Activated T-helper 9 cell treated with anti-CD3 and anti-CD28 coated beads, Interleukin-2, amount 50 U/mL, for 16 hours (primary cell): ENCODE measurements around the gene STBD1.
"Not testable (repeated sequence)": the region's sequence is repeated elsewhere in the genome, so short reads cannot be mapped to it uniquely, and the experiment has no call there.

ENCODE experiments used
- DNase-seq: peaks from one replicate; pipeline ENCODE4 v3.0.0-alpha.2; 2020; ENCODE audit warnings: low read depth

The STBD1 gene

DNA sequence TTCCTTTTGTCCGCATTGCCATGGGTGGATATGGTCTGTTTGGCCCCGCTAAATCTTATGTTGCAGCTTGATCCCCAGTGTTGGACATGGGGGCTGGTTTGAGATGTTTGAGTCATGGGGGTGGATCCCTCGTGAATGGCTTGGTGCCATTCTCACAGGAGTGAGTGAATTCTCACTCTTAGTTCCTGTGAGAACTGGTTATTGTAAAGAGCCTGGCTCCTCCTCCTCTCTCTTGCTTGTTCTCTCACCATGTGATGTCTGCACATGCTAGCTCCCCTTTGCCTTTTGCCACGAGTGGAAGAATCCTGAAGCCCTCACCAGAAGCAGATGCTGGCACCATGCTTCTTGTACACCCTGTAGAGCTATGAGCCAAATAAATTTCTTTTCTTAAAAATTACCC, 22.6 kb upstream of the STBD1 start:
- no peak for DNase-seq

- DNase-seq, result not testable (repeated sequence)
Measured at GRCh38 chr4:76287811-76288210, 18.7 kb upstream of the STBD1 start.

- no peak for DNase-seq
Measured at GRCh38 chr4:76292730-76293129, 13.8 kb upstream of the STBD1 start.

- no peak for DNase-seq
Measured at GRCh38 chr4:76293772-76294171, 12.8 kb upstream of the STBD1 start.

- DNase-seq, result no peak
Measured at GRCh38 chr4:76296286-76296820, 10.2 kb upstream of the STBD1 start.

GRCh38 chr4:76298227-76298626, 8.3 kb upstream of the STBD1 start:
- no peak for DNase-seq

GRCh38 chr4:76300012-76300411, 6.5 kb upstream of the STBD1 start:
- DNase-seq, result no peak

GRCh38 chr4:76301068-76301774, 5.3 kb upstream of the STBD1 start:
- DNase-seq, result no peak

GRCh38 chr4:76301775-76302162, 4.8 kb upstream of the STBD1 start:
- DNase-seq, result no peak

GRCh38 chr4:76302826-76303438, 3.6 kb upstream of the STBD1 start:
- no peak for DNase-seq

DNA sequence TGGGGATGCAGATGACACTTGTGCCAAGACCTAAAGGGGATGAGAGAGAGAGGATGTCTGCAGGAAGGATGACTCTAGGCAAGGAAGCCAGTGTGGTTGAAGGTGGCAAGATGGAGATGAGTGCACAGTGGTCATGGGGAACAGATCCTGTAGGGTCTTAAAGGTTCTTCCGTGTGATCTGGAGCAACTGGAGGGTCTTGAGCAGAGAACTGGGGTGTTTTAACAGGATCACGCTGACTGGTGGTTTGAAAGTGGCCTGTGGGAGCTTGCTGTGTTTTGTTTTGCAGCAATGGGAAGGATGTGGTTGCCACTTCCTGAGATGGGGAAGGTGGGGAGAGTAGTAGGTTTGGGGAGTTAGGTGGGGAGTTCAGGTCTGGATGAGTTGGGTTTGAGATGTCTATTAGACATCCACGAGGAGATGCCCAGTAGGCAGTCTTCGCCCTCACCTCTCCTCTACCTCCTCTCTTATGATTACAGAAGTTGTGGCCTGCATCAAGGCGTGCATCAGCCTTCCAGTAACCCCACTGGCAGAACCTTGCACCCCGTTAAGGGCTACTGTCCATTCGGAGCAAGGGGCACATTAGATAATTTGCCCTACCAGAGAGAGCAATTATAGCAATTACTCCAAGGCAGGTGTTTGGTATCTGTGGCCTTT, 1.4 kb upstream of the STBD1 start:
- DNase-seq, result no peak

DNA sequence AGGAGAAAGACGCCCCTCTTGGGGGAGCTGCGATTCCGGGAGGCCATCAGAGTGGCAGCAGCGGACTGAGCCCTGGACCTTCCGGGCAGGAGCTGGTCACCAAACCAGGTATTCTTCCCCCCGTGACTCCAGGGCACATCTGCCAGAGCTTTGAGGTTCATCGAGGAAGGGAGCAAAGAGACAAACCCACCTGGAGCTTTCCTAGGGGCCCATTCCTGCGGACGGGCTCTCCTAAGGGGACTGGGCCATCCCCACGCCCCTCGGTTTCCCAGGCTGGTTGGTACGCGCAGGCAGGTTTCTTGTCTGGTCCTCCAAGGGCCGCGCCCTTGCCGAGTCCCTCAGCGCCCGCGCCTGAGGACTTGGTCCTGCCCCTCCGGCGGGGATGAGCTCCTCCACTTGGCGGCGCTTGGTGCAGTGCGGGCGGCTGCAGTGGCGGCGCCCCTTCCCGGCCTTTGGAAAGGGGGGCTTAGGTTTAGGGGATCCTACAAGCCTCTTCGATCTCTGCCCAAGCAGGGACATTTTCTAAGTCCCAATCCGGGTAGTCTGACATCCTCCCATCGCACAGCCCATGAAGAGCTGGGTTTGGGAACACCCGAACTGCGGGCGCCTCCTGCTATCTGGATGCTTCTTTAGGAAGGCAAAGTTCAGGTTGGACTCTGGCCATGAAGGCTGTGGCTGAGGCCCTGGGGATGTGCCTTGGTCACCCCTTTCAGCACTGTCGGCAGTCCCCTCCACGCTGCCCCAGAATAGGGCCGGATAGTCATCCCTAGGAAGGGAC, 538 bp downstream of the STBD1 start:
- no peak for DNase-seq

GRCh38 chr4:76307660-76308014, 1.1 kb downstream of the STBD1 start:
- no peak for DNase-seq

GRCh38 chr4:76308548-76308947, 2.0 kb downstream of the STBD1 start:
- no peak for DNase-seq

GRCh38 chr4:76309939-76310550, 3.5 kb downstream of the STBD1 start:
- no peak for DNase-seq

DNA sequence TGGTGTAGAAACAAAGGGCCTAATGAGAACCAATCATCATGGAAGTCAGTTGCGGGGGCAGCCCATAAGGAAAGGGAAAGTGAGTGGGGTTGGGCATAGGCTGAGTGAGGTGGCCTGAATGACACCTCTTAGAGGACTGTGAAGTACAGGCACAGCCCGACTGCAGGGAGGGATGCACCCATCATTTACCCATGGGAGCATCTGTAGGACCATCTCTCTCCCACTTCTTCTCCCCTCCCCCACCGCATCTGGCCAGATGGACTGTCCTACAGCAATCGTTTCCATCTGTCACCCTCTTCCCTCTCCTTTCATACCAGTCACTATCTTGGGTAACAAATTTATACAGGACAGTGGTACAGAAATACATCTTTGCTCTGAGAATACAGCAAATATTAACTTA, 4.2 kb downstream of the STBD1 start:
- DNase-seq, result no peak

DNA sequence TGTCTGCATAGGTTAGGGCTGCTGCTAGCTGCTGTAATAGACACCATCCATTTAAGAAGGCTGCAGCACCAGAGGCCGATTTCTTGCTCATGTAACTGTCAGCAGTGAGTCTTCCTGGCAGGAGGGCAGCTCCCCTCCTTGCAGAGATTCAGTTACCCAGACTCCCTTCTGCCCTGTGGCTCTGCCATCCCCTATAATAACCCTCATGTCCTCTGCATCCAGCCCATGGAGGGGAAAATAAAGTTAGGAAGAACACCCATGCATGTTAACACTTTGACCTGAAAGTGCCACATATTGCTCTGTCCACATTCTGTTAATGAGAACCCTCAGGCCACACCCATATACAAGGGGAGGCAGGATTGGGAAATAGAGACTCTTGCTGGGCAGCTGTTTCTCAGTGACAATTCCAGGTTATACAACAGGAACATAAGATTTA, 5.4 kb downstream of the STBD1 start:
- no peak for DNase-seq

GRCh38 chr4:76312457-76312856, 5.9 kb downstream of the STBD1 start:
- no peak for DNase-seq

GRCh38 chr4:76313547-76313946, 7.0 kb downstream of the STBD1 start:
- no peak for DNase-seq

- DNase-seq, result no peak
Measured at GRCh38 chr4:76315267-76315918, 8.9 kb downstream of the STBD1 start.

GRCh38 chr4:76316131-76316530, 9.6 kb downstream of the STBD1 start:
- no peak for DNase-seq

GRCh38 chr4:76322236-76322635, 15.7 kb downstream of the STBD1 start:
- DNase-seq, result no peak
